ENCODE data around the gene SERPINA12.

Gene SERPINA12

GRCh38 chr14:94441531-94442205 is 67.6 kb downstream of the SERPINA12 start:
- no peak for DNase-seq

- DNase-seq: no peak
Measured at GRCh38 chr14:94441130-94441529, 68.1 kb downstream of the SERPINA12 start.

- DNase-seq: no peak
Measured at GRCh38 chr14:94439453-94440057, 69.7 kb downstream of the SERPINA12 start.
